ENCODE results near the gene MALSU1. TPM values are rescaled to one million over a fixed set of nuclear protein-coding genes. Genes with fewer than 3 reads are reported as not detected.

Gene MALSU1
- total RNA-seq, 1 donor from 2014 or later, result 46.3 TPM

DNA sequence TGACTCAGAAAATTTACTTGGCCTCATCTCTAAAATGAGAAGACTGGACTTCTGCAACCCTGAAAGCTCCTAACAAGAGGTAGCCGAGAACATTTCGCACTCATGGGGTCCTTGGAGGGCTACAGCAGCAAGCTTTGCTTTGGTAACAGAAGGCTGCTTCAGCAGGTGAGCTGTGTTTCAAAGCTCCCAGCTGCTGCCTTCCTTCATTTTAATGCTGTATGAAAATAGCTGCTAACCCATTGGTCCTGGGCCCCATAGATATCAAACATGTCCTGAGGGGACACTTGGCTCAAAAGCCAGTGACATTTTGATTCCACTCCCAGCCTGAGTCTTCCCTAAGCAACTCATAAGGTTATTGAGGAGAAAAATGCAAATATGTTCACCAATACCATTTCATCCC, 14.3 kb upstream of the MALSU1 start:
- H3K4me3 Mint-ChIP-seq (ENCODE audit: unreplicated experiment), result no peak overlapping the region
- no peak for DNase-seq
- no peaks in the 10 kb centered on the region for H3K36me3 Mint-ChIP-seq (ENCODE audit: unreplicated experiment)
- no peaks in the 10 kb centered on the region for H3K27me3 Mint-ChIP-seq (ENCODE audit: unreplicated experiment)
- H3K9me3 Mint-ChIP-seq (ENCODE audit: unreplicated experiment), result peaks cover 2% of the 10 kb centered on the region
- TF ChIP-seq, protein P1, sequence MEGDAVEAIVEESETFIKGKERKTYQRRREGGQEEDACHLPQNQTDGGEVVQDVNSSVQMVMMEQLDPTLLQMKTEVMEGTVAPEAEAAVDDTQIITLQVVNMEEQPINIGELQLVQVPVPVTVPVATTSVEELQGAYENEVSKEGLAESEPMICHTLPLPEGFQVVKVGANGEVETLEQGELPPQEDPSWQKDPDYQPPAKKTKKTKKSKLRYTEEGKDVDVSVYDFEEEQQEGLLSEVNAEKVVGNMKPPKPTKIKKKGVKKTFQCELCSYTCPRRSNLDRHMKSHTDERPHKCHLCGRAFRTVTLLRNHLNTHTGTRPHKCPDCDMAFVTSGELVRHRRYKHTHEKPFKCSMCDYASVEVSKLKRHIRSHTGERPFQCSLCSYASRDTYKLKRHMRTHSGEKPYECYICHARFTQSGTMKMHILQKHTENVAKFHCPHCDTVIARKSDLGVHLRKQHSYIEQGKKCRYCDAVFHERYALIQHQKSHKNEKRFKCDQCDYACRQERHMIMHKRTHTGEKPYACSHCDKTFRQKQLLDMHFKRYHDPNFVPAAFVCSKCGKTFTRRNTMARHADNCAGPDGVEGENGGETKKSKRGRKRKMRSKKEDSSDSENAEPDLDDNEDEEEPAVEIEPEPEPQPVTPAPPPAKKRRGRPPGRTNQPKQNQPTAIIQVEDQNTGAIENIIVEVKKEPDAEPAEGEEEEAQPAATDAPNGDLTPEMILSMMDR (IDR thresholded peaks at IDR 0.05; ENCODE audit: partially characterized antibody, unreplicated experiment), result no peak
- H3K4me1 Mint-ChIP-seq (ENCODE audit: low read depth, unreplicated experiment), result no peaks in the 10 kb centered on the region
- no peak overlapping the region for H3K27ac Mint-ChIP-seq (ENCODE audit: unreplicated experiment)

DNA sequence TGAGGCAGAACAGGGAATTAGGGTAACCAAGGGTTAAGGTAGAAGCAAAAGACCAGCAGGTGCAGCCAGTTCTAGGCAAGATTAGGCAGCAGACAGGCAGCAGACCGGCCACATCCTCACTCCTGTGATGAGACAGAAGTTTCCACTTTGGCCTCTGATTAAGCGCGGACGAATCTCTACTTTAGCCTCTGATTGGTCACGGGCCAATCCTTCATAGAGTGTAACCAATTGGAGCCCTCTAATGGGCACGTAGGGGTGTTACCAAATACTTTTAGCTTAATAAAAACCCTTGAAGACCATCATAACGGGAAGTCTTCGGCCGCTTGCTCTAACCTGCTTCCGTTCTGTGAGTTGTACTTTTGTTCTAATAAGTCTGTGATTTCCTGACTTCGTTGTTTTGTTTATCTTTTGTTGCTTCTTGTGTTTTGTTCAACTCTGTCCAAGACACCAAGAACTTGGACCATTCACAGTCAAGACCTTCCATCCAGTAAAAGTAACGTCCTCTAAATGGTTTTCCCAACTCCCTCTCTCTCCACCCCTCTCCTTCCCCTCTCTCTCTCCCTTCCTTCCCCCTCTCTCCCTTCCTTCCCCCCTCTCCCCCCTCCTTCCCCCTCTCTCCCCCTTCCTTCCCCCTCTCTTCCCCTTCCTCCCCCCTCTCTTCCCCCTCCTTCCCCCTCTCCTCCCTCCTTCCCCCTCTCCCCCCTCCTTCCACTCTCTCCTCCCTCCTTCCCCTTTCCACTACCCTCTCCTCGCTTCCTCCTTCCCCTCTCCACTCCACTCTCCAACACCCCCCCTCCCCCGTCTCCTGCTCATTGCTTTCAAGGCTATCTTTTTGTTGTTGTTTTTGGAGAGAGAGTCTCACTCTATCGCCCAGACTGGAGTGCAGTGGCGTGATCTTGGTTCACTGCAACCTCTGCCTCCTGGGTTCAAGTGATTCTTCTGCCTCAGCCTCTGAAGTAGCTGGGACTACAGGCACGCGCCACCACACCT, 13.2 kb upstream of the MALSU1 start:
- Mint-ChIP-seq H3K27ac (ENCODE audit: unreplicated experiment) (no peak overlapping the region), H3K4me3 (ENCODE audit: unreplicated experiment) (no peak overlapping the region), H3K4me1 (ENCODE audit: low read depth, unreplicated experiment) (no peaks in the 10 kb centered on the region), H3K9me3 (ENCODE audit: unreplicated experiment) (peaks cover 4% of the 10 kb centered on the region), H3K36me3 (ENCODE audit: unreplicated experiment) (no peaks in the 10 kb centered on the region), H3K27me3 (ENCODE audit: unreplicated experiment) (no peaks in the 10 kb centered on the region)
- no peak for DNase-seq
- TF ChIP-seq, protein P1 (IDR thresholded peaks at IDR 0.05; ENCODE audit: partially characterized antibody, unreplicated experiment), result no peak

DNA sequence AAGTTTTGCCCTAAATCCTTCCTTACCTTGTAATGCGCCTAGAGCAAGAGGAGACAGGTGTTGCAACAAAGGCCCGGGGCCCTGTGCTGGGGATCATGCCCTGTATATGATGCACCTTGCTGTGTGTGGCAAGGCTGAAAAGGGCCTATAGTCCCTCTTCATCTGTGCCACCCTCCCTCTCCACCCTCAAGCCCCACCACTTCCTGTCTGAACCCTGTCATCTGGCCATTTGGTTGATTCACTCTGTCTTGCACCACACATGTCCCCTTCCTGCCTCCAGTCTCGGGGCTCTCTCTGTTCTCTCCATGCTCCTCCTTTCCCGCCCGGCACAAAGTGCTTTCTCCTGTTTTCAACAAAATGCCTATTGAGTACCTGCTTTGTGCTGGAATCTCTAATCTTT, 11.5 kb upstream of the MALSU1 start:
- no peaks in the 10 kb centered on the region for H3K27me3 Mint-ChIP-seq (ENCODE audit: unreplicated experiment)
- no peak overlapping the region for H3K27ac Mint-ChIP-seq (ENCODE audit: unreplicated experiment)
- no peaks in the 10 kb centered on the region for H3K36me3 Mint-ChIP-seq (ENCODE audit: unreplicated experiment)
- H3K4me3 Mint-ChIP-seq (ENCODE audit: unreplicated experiment), result no peak overlapping the region
- TF ChIP-seq, protein P1 (IDR thresholded peaks at IDR 0.05; ENCODE audit: partially characterized antibody, unreplicated experiment), result no peak
- peaks cover 4% of the 10 kb centered on the region for H3K9me3 Mint-ChIP-seq (ENCODE audit: unreplicated experiment)
- DNase-seq, result no peak
- no peaks in the 10 kb centered on the region for H3K4me1 Mint-ChIP-seq (ENCODE audit: low read depth, unreplicated experiment)

DNA sequence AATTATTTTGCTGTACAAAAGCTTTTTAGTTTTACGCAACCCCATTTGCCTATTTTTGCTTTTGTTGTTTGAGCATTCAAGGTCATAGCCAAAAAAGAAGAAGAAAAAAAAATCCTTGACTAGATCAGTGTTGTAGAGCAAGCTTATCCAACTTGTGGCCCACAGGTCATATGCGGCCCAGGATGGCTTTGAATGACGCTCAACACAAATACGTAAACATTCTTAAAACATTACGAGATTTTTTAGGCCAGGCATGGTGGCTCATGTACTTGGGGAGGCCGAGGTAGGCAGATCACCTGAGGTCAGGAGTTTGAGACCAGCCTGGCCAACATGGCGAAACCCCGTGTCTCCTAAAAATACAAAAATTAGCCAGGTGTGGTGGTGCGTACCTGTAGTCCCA, 8.1 kb upstream of the MALSU1 start:
- H3K4me3 Mint-ChIP-seq (ENCODE audit: unreplicated experiment), result no peak overlapping the region
- H3K9me3 Mint-ChIP-seq (ENCODE audit: unreplicated experiment), result peaks cover 2% of the 10 kb centered on the region
- no peaks in the 10 kb centered on the region for H3K27me3 Mint-ChIP-seq (ENCODE audit: unreplicated experiment)
- DNase-seq, result no peak
- no peak overlapping the region for H3K27ac Mint-ChIP-seq (ENCODE audit: unreplicated experiment)
- H3K4me1 Mint-ChIP-seq (ENCODE audit: low read depth, unreplicated experiment), result no peaks in the 10 kb centered on the region
- no peaks in the 10 kb centered on the region for H3K36me3 Mint-ChIP-seq (ENCODE audit: unreplicated experiment)
- TF ChIP-seq, protein P1 (IDR thresholded peaks at IDR 0.05; ENCODE audit: partially characterized antibody, unreplicated experiment), result no peak

DNA sequence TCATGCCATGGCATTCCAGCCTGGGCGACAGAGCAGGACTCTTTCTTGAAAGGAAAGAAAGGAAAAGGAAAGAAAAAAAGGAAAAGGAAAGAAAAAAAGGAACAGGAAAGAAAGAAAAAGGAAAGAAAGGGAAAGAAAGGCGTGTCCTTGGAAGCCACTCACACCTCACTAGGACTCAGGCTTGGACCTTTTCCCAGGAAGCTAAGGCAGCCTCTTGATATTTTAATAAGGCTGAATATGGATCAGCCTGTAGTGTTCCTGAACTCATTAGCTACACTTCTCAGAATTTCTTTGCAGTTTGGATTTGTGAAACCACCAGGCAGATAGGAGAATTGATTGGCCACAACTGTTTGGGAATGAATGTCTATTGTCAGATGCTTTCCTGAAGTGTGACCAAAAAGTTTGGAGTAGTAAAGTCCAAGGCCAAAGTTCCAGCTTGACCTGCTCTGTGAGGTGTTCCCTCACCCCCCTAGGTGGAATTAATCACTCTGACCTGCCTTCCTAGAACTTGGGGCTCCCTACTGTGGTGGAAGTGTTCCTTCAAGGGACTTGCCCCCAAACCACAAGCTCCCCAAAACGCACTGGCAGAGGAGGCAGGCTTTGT, 7.1 kb upstream of the MALSU1 start:
- Mint-ChIP-seq H3K9me3 (ENCODE audit: unreplicated experiment) (peaks cover 7% of the 10 kb centered on the region), H3K4me3 (ENCODE audit: unreplicated experiment) (no peak overlapping the region), H3K4me1 (ENCODE audit: low read depth, unreplicated experiment) (no peaks in the 10 kb centered on the region)

More for the DNA sequence above, 7.1 kb upstream of the MALSU1 start:
- peaks cover 4% of the 10 kb centered on the region for H3K36me3 Mint-ChIP-seq (ENCODE audit: unreplicated experiment)
- no peak for DNase-seq
- peaks cover 3% of the 10 kb centered on the region for H3K27me3 Mint-ChIP-seq (ENCODE audit: unreplicated experiment)
- TF ChIP-seq, protein P1 (IDR thresholded peaks at IDR 0.05; ENCODE audit: partially characterized antibody, unreplicated experiment), result no peak
- H3K27ac Mint-ChIP-seq (ENCODE audit: unreplicated experiment), result no peak overlapping the region

All from glutamatergic neuron (in vitro differentiated cells).